GM12801 (cell line): ENCODE results near the gene RGS19.

Experiments
- CTCF ChIP-seq: IDR thresholded peaks from one replicate; pipeline ENCODE4 v1.5.1; 2011; ENCODE audit warnings: control low read depth; ENCODE audit not compliant: insufficient read length; ENCODE audit errors: extremely low read depth

RGS19 gene

GRCh38 chr20:64115171-64115911, 36.0 kb upstream of the RGS19 start:
- TF ChIP-seq CTCF: no peak

- no peak for TF ChIP-seq CTCF
Measured at GRCh38 chr20:64114356-64114971, 35.1 kb upstream of the RGS19 start.

GRCh38 chr20:64113796-64114355, 34.6 kb upstream of the RGS19 start:
- TF ChIP-seq CTCF: no peak

GRCh38 chr20:64113444-64113775, 34.1 kb upstream of the RGS19 start:
- no peak for TF ChIP-seq CTCF

GRCh38 chr20:64112691-64113443, 33.5 kb upstream of the RGS19 start:
- TF ChIP-seq CTCF: no peak

- no peak for TF ChIP-seq CTCF
Measured at GRCh38 chr20:64111841-64112641, 32.7 kb upstream of the RGS19 start.
